ENCODE data around the gene ANKRD23.

GRCh38 chr2:96885432-96886347, 41.9 kb upstream of the ANKRD23 start:
- TF ChIP-seq POLR2A (IDR thresholded peaks at IDR 0.05; ENCODE audit: extremely low read depth, insufficient read length) (no peak), CTCF (IDR thresholded peaks at IDR 0.05; ENCODE audit: low read depth, low read length) (no peak), MYC (IDR thresholded peaks at IDR 0.05; ENCODE audit: low read depth, low read length) (no peak)
- TF ChIP-seq, protein P1, sequence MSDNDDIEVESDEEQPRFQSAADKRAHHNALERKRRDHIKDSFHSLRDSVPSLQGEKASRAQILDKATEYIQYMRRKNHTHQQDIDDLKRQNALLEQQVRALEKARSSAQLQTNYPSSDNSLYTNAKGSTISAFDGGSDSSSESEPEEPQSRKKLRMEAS (IDR thresholded peaks at IDR 0.05; ENCODE audit: low read depth, low read length): no peak
